Heart right ventricle (tissue), 16 donors: Measurements from ENCODE around the gene CALY. TPM values are rescaled to one million over a fixed set of nuclear protein-coding genes. Genes with fewer than 3 reads are reported as not detected.

ENCODE experiments used
- ATAC-seq, 8 donors: fragments of 200-7000 bp; cut with Tn5 transposase; one replicate each; pipeline ENCODE4 v1.9.1; 2020; ENCODE audit warnings: mild to moderate bottlenecking in 8 of 8, moderate library complexity in 8 of 8, moderate number of reproducible peaks in 1 of 8
- DNase-seq, 2 donors: peaks; one replicate each; pipeline ENCODE4 v3.0.0-alpha.2; 2020
- H3K27ac ChIP-seq, 10 donors: fragments of 200-600 bp; sonication (generic) in 2 of 10; one replicate each; pipeline versions ENCODE4 v1.5.0 to v1.8.0; 2020 to 2022; ENCODE audit warnings: mild to moderate bottlenecking in 3 of 10
- H3K27me3 ChIP-seq, 7 donors: fragments of 200-600 bp; one replicate each; pipeline ENCODE4 v1.8.0; 2021 to 2022; ENCODE audit warnings: mild to moderate bottlenecking in 2 of 7
- H3K36me3 ChIP-seq, 9 donors: fragments of 200-600 bp; sonication (generic) in 1 of 9; one replicate each; pipeline versions ENCODE4 v1.5.0 to v1.8.0; 2020 to 2022; ENCODE audit warnings: mild to moderate bottlenecking in 2 of 9
- H3K4me1 ChIP-seq, 9 donors: fragments of 200-600 bp; sonication (generic) in 1 of 9; one replicate each; pipeline versions ENCODE4 v1.5.0 to v1.8.0; 2020 to 2022; ENCODE audit warnings: mild to moderate bottlenecking in 4 of 9
- H3K4me3 ChIP-seq, 10 donors: fragments of 200-600 bp; sonication (generic) in 2 of 10; one replicate each; pipeline versions ENCODE4 v1.5.0 to v1.8.0; 2020 to 2022; ENCODE audit warnings: mild to moderate bottlenecking in 7 of 10, moderate library complexity in 2 of 10
- H3K9me3 ChIP-seq, 11 donors: fragments of 200-600 bp in 10 of 11; sonication (generic) in 2 of 11; one replicate each; pipeline versions ENCODE4 v1.5.0 to v1.8.0; 2013 to 2022; ENCODE audit warnings: mild to moderate bottlenecking in 2 of 11, control low read depth in 1 of 11, moderate library complexity in 1 of 11
- CTCF ChIP-seq, 9 donors: fragments of 200-600 bp; sonication (generic) in 2 of 9; IDR thresholded peaks; one replicate each; pipeline versions ENCODE4 v1.5.0 to v1.8.0; 2021 to 2022; ENCODE audit warnings: antibody characterized with exemption in 9 of 9, mild to moderate bottlenecking in 5 of 9, moderate library complexity in 1 of 9
- WGBS, 2 donors: extraction: QIAGEN DNeasy Blood & Tissue Kit; methylation state at CpG; one replicate each; pipeline ENCODE4 v1.1.7; 2013; ENCODE audit warnings: inconsistent platforms in 1 of 2; 5-methylcytosine and 5-hydroxymethylcytosine counted together
- intact Hi-C, 10 donors: fragments of 100-400 bp; cut with DNase I; formaldehyde crosslinking; loops; one replicate each; pipeline versions ENCODE4 v1.11.1 to v1.14.2; 2022
- polyA plus RNA-seq, 2 donors: library from polyadenylated mRNA; stranded (reverse); fragments of 200-250 nt; gene quantifications; one replicate each; pipeline ENCODE4 v1.2.3, GENCODE V29; 2013
- total RNA-seq, 10 donors: library from RNA; stranded (reverse); fragmentation: NEBNext Ultra II Directional in 3 of 10; extraction: Animal tissue kit (Norgen Biotek cat#: 25700) in 3 of 10; gene quantifications; one replicate each; pipeline versions ENCODE4 v1.2.1 to v1.2.4, GENCODE V29; 2021 to 2023
- donor health status: Arrhythmogenic right ventricular cardiomyopathy.
- donor health status: ischemic (EF 13 %, LVEDD 7.1; RV severe dilation, severe dysfunction).
- donor health status: healthy with polysubstance abuse.
- donor health status: DM: no; HTN: yes; CAD: no.
- donor health status: DM: no; HTN: no; CAD: no.
- donor health status: ischemic (EF 25% LVEDD 6.9; RV normal size, moderate dysfunction).
- donor health status: ischemic (EF 25% LVEDD 5.7; RV mildly dilated, moderate dysfunction).
- donor health status: healthy.
- donor health status: DM: yes; HTN: yes; CAD: no.
- donor health status: Ischemic cardiomyopathy.
- donor health status: ischemic (EF 35%, LVEDD 5.7; RV mildly dilated, moderate dysfunction).
- donor health status: nonischemic (EF 11% LVEDD 7.7; RV severe dilation, severe dysfunction).
- donor health status: DM: yes; HTN: yes; CAD: no.
- donor health status: PGD.
- donor health status: ischemic (EF 29% LVEDD 5.4; RV normal size, mild dysfunction).
- donor health status: nonischemic (EF 23%, LVEDD 6.1; RV moderate dilation, normal function).

CALY gene
- total and polyA plus RNA-seq, 12 donors: 0.09 to 0.77 TPM; not detected in 10

- Histone ChIP-seq H3K4me1 (peaks cover 0 to 4% (median 0%) of the 10 kb centered on the region in 9 donors), H3K36me3 (no peaks in the 10 kb centered on the region), H3K4me3 (no peak overlapping the region), H3K27me3 (peaks cover 0 to 53% (median 38%) of the 10 kb centered on the region in 7 donors), H3K27ac (no peak overlapping the region), H3K9me3 (no peaks in the 10 kb centered on the region)
- no peak for DNase-seq
- intact Hi-C loops: no loop called here
- 74 to 81% methylated on average over 9 of the region's 9 CpGs for WGBS, 2 donors
- TF ChIP-seq CTCF (IDR thresholded peaks at IDR 0.05): no peak
- no peak for ATAC-seq
Measured at GRCh38 chr10:133349577-133350011, 12.9 kb upstream of the CALY start.

GRCh38 chr10:133349160-133349568 lies 12.5 kb upstream of the CALY start:
- Histone ChIP-seq H3K9me3 (no peaks in the 10 kb centered on the region), H3K27me3 (peaks cover 0 to 57% (median 42%) of the 10 kb centered on the region in 7 donors), H3K27ac (no peak overlapping the region), H3K36me3 (no peaks in the 10 kb centered on the region), H3K4me3 (no peak overlapping the region), H3K4me1 (peaks cover 0 to 4% (median 0%) of the 10 kb centered on the region in 9 donors)
- no peak for ATAC-seq
- WGBS, 2 donors: 90 to 93% methylated on average over 8 of the region's 8 CpGs
- TF ChIP-seq CTCF (IDR thresholded peaks at IDR 0.05): no peak
- intact Hi-C loops: no loop called here
- no peak for DNase-seq

GRCh38 chr10:133347710-133348517 lies 11.2 kb upstream of the CALY start:
- no peak overlapping the region for H3K4me3 ChIP-seq
- WGBS, 2 donors: 58 to 59% methylated on average over 16 of the region's 16 CpGs
- no peak for ATAC-seq
- no peak for DNase-seq
- peaks cover 0 to 4% (median 0%) of the 10 kb centered on the region in 9 donors for H3K4me1 ChIP-seq
- peaks cover 0 to 67% (median 54%) of the 10 kb centered on the region in 7 donors for H3K27me3 ChIP-seq
- H3K36me3 ChIP-seq: no peaks in the 10 kb centered on the region
- intact Hi-C loops: no loop called here
- TF ChIP-seq CTCF (IDR thresholded peaks at IDR 0.05): no peak
- H3K27ac ChIP-seq: no peak overlapping the region
- no peaks in the 10 kb centered on the region for H3K9me3 ChIP-seq

GRCh38 chr10:133346413-133346812 lies 9.7 kb upstream of the CALY start:
- DNase-seq (no peak), ATAC-seq (no peak)
- H3K27ac ChIP-seq: no peak overlapping the region
- no peak for TF ChIP-seq CTCF (IDR thresholded peaks at IDR 0.05)
- H3K4me1 ChIP-seq: peaks cover 0 to 4% (median 0%) of the 10 kb centered on the region in 9 donors
- intact Hi-C loops: no loop called here
- H3K9me3 ChIP-seq: no peaks in the 10 kb centered on the region
- no peaks in the 10 kb centered on the region for H3K36me3 ChIP-seq
- peaks cover 0 to 82% (median 67%) of the 10 kb centered on the region in 7 donors for H3K27me3 ChIP-seq
- WGBS, 2 donors: 55 to 60% methylated on average over 11 of the region's 11 CpGs
- no peak overlapping the region for H3K4me3 ChIP-seq
